HG03060 (cell line): ENCODE results near the gene ASCC1.

Experiments
- ATAC-seq: cut with Tn5 transposase; IDR thresholded peaks from one replicate; pipeline ENCODE4 v1.9.1; 2021; ENCODE audit warnings: low read depth, moderate number of reproducible peaks; ENCODE audit not compliant: unreplicated experiment

ASCC1 gene

GRCh38 chr10:72106154-72106849 lies 109.8 kb downstream of the ASCC1 start:
- no peak for ATAC-seq

GRCh38 chr10:72105710-72106109 lies 110.4 kb downstream of the ASCC1 start:
- ATAC-seq = no peak

- no peak for ATAC-seq
Observed at GRCh38 chr10:72105098-72105475, 111.0 kb downstream of the ASCC1 start.

- no peak for ATAC-seq
Observed at GRCh38 chr10:72104472-72105097, 111.5 kb downstream of the ASCC1 start.

- no peak for ATAC-seq
Observed at GRCh38 chr10:72099600-72099921, 116.5 kb downstream of the ASCC1 start.

- no peak for ATAC-seq
Observed at GRCh38 chr10:72098836-72099599, 117.1 kb downstream of the ASCC1 start.

- ATAC-seq = no peak
Observed at GRCh38 chr10:72098301-72098835, 117.7 kb downstream of the ASCC1 start.

GRCh38 chr10:72097448-72098300 lies 118.4 kb downstream of the ASCC1 start:
- no peak for ATAC-seq

- ATAC-seq = no peak
Observed at GRCh38 chr10:72096115-72097000, 119.7 kb downstream of the ASCC1 start.

GRCh38 chr10:72095195-72095594 lies 120.9 kb downstream of the ASCC1 start:
- no peak for ATAC-seq

GRCh38 chr10:72094574-72094973 lies 121.5 kb downstream of the ASCC1 start:
- ATAC-seq = no peak

GRCh38 chr10:72093450-72093849 lies 122.6 kb downstream of the ASCC1 start:
- no peak for ATAC-seq

GRCh38 chr10:72092987-72093386 lies 123.1 kb downstream of the ASCC1 start:
- no peak for ATAC-seq

GRCh38 chr10:72092171-72092924 lies 123.7 kb downstream of the ASCC1 start:
- no peak for ATAC-seq

GRCh38 chr10:72090326-72090725 lies 125.8 kb downstream of the ASCC1 start:
- ATAC-seq = no peak

GRCh38 chr10:72089618-72090017 lies 126.5 kb downstream of the ASCC1 start:
- ATAC-seq = no peak

GRCh38 chr10:72088889-72089575 lies 127.0 kb downstream of the ASCC1 start:
- ATAC-seq = no peak
